ENCODE data around the gene LORICRIN.

DNA sequence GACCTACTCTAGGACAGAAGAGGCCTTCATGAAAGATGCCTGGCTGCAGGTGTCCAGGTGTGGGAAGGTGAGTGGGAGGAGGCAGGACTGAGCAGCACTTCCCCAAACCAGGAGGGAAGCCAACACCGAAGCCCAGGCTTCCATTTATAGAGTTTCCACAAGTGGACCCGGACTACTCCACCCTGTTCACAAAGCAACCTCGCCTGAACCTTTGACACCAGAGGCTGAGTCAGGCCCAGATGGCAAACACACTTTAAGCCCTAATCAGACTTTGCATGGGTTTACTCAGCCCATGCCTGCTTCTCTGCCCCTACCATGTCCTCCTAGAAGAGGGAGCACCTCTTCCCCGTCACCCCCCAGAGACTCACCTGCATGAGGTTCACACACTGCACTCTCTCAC, 28.1 kb upstream of the LORICRIN start:
- TF ChIP-seq TAF1 (IDR thresholded peaks at IDR 0.05; ENCODE audit: low read depth) (no peak), CEBPB (IDR thresholded peaks at IDR 0.05) (no peak), EP300 (IDR thresholded peaks at IDR 0.05; ENCODE audit: borderline replicate concordance) (no peak), EGR1 (IDR thresholded peaks at IDR 0.05) (no peak), TEAD4 (IDR thresholded peaks at IDR 0.05) (no peak), NFIC (IDR thresholded peaks at IDR 0.05) (no peak), YY1 (IDR thresholded peaks at IDR 0.05; ENCODE audit: low read depth) (no peak), TCF12 (IDR thresholded peaks at IDR 0.05; ENCODE audit: low read depth) (no peak), FOXM1 (IDR thresholded peaks at IDR 0.05; ENCODE audit: borderline replicate concordance, low read depth) (no peak), CREB1 (IDR thresholded peaks at IDR 0.05; ENCODE audit: low read depth) (no peak), RAD21 (IDR thresholded peaks at IDR 0.05; ENCODE audit: low read depth) (no peak)
- TF ChIP-seq, protein P1, sequence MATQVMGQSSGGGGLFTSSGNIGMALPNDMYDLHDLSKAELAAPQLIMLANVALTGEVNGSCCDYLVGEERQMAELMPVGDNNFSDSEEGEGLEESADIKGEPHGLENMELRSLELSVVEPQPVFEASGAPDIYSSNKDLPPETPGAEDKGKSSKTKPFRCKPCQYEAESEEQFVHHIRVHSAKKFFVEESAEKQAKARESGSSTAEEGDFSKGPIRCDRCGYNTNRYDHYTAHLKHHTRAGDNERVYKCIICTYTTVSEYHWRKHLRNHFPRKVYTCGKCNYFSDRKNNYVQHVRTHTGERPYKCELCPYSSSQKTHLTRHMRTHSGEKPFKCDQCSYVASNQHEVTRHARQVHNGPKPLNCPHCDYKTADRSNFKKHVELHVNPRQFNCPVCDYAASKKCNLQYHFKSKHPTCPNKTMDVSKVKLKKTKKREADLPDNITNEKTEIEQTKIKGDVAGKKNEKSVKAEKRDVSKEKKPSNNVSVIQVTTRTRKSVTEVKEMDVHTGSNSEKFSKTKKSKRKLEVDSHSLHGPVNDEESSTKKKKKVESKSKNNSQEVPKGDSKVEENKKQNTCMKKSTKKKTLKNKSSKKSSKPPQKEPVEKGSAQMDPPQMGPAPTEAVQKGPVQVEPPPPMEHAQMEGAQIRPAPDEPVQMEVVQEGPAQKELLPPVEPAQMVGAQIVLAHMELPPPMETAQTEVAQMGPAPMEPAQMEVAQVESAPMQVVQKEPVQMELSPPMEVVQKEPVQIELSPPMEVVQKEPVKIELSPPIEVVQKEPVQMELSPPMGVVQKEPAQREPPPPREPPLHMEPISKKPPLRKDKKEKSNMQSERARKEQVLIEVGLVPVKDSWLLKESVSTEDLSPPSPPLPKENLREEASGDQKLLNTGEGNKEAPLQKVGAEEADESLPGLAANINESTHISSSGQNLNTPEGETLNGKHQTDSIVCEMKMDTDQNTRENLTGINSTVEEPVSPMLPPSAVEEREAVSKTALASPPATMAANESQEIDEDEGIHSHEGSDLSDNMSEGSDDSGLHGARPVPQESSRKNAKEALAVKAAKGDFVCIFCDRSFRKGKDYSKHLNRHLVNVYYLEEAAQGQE (IDR thresholded peaks at IDR 0.05; ENCODE audit: low read depth), result no peak
- TF ChIP-seq, protein P2, sequence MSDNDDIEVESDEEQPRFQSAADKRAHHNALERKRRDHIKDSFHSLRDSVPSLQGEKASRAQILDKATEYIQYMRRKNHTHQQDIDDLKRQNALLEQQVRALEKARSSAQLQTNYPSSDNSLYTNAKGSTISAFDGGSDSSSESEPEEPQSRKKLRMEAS (IDR thresholded peaks at IDR 0.05), result no peak
- TF ChIP-seq, protein P3, sequence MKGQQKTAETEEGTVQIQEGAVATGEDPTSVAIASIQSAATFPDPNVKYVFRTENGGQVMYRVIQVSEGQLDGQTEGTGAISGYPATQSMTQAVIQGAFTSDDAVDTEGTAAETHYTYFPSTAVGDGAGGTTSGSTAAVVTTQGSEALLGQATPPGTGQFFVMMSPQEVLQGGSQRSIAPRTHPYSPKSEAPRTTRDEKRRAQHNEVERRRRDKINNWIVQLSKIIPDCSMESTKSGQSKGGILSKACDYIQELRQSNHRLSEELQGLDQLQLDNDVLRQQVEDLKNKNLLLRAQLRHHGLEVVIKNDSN (IDR thresholded peaks at IDR 0.05), result no peak

All from Ishikawa (cell line).